Ascending aorta (tissue), 2 donors: ENCODE results near the gene SLC1A3. TPM values are rescaled to one million over a fixed set of nuclear protein-coding genes. Genes with fewer than 3 reads are reported as not detected.

Source experiments
- DNase-seq, 2 donors: peaks; one replicate each; pipeline ENCODE4 v3.0.0-alpha.2; 2019; ENCODE audit warnings: low spot score in 2 of 2
- H3K27ac ChIP-seq, 2 donors: fragments of 200-600 bp; sonication (generic); one replicate each; pipeline ENCODE4 v1.5.1; 2016 to 2017; ENCODE audit warnings: mild to moderate bottlenecking in 1 of 2
- H3K27me3 ChIP-seq: fragments of 200-600 bp; sonication (generic); one replicate; pipeline ENCODE4 v1.5.1; 2017
- H3K36me3 ChIP-seq, 2 donors: fragments of 200-600 bp; sonication (generic); one replicate each; pipeline ENCODE4 v1.5.1; 2016
- H3K4me1 ChIP-seq, 2 donors: fragments of 200-600 bp; sonication (generic); one replicate each; pipeline ENCODE4 v1.5.1; 2016 to 2017; ENCODE audit warnings: mild to moderate bottlenecking in 1 of 2
- H3K4me3 ChIP-seq, 2 donors: fragments of 200-600 bp; sonication (generic); one replicate each; pipeline ENCODE4 v1.5.1; 2016 to 2017; ENCODE audit warnings: mild to moderate bottlenecking in 1 of 2
- H3K9me3 ChIP-seq, 2 donors: fragments of 200-600 bp; sonication (generic); one replicate each; pipeline ENCODE4 v1.5.1; 2016
- CTCF ChIP-seq, 3 experiments: fragments of 200-600 bp in 2 of 3; fragments of 450-650 bp in 1 of 3; sonication (generic) in 2 of 3; IDR thresholded peaks; one replicate each; pipeline ENCODE4 v1.5.1; 2016 to 2019; ENCODE audit warnings: antibody characterized with exemption in 3 of 3, mild to moderate bottlenecking in 1 of 3, moderate library complexity in 1 of 3
- intact Hi-C: fragments of 100-400 bp; cut with DNase I; formaldehyde crosslinking; loops from one replicate; pipeline ENCODE4 v1.15.1; 2023
- total RNA-seq: library from RNA; depleted of rRNA; stranded (reverse); fragments of >200 nt; gene quantifications from one replicate; pipeline ENCODE4 v1.1.0, GENCODE V29; 2016

SLC1A3 gene
- total RNA-seq = 3.0 TPM

- Histone ChIP-seq H3K9me3 (no peaks in the 10 kb centered on the region), H3K4me1 (peaks cover 0 to 2% of the 10 kb centered on the region in 2 donors), H3K36me3 (no peaks in the 10 kb centered on the region), H3K27me3 (no peaks in the 10 kb centered on the region), H3K4me3 (peak within 1 kb of the TSS; percentile 56 to 68), H3K27ac (no peak within 1 kb of the TSS)
- DNase-seq = peak in 1 of 2 donors; percentile 66
- no peak for TF ChIP-seq CTCF (IDR thresholded peaks at IDR 0.05)
- intact Hi-C loops = no loop called here
Observed at GRCh38 chr5:36606428-36607113, at the start of gene SLC1A3. Gene SLC1A3 (plus strand): TSS chr5:36606606. CDS start chr5:36608424, 1,818 bp downstream.

GRCh38 chr5:36558641-36559040, 47.8 kb upstream of the SLC1A3 start:
- H3K27me3 ChIP-seq = no peaks in the 10 kb centered on the region
- TF ChIP-seq CTCF (IDR thresholded peaks at IDR 0.05) = no peak
- no peaks in the 10 kb centered on the region for H3K9me3 ChIP-seq
- intact Hi-C loops = no loop called here
- DNase-seq = no peak
- no peaks in the 10 kb centered on the region for H3K36me3 ChIP-seq
- no peak overlapping the region for H3K4me3 ChIP-seq
- no peak overlapping the region for H3K27ac ChIP-seq
- no peaks in the 10 kb centered on the region for H3K4me1 ChIP-seq

- H3K9me3 ChIP-seq = no peaks in the 10 kb centered on the region
- no peaks in the 10 kb centered on the region for H3K4me1 ChIP-seq
- no peak overlapping the region for H3K4me3 ChIP-seq
- no peaks in the 10 kb centered on the region for H3K36me3 ChIP-seq
- TF ChIP-seq CTCF (IDR thresholded peaks at IDR 0.05) = no peak
- no peaks in the 10 kb centered on the region for H3K27me3 ChIP-seq
- intact Hi-C loops = no loop called here
- DNase-seq = no peak
- H3K27ac ChIP-seq = no peak overlapping the region
Observed at GRCh38 chr5:36561601-36562000, 44.8 kb upstream of the SLC1A3 start.

GRCh38 chr5:36569491-36569890, 36.9 kb upstream of the SLC1A3 start:
- DNase-seq = no peak
- no peak for TF ChIP-seq CTCF (IDR thresholded peaks at IDR 0.05)
- Histone ChIP-seq H3K4me3 (no peak overlapping the region), H3K4me1 (no peaks in the 10 kb centered on the region), H3K27me3 (no peaks in the 10 kb centered on the region), H3K9me3 (no peaks in the 10 kb centered on the region), H3K36me3 (no peaks in the 10 kb centered on the region), H3K27ac (no peak overlapping the region)
- intact Hi-C loops = no loop called here

- Histone ChIP-seq H3K4me3 (no peak overlapping the region), H3K9me3 (no peaks in the 10 kb centered on the region), H3K4me1 (no peaks in the 10 kb centered on the region), H3K27ac (no peak overlapping the region), H3K27me3 (no peaks in the 10 kb centered on the region), H3K36me3 (no peaks in the 10 kb centered on the region)
- DNase-seq = no peak
- intact Hi-C loops = no loop called here
- TF ChIP-seq CTCF (IDR thresholded peaks at IDR 0.05) = no peak
Observed at GRCh38 chr5:36570301-36571095, 35.9 kb upstream of the SLC1A3 start.
